Fibroblast of lung (primary cell): ENCODE results near the gene CPS1.

ENCODE experiments used
- CTCF ChIP-seq, 2 donors: IDR thresholded peaks in 1 of 2; conservative IDR thresholded peaks in 1 of 2; 1 replicate in 1 of 2; 2 replicates in 1 of 2; pipeline ENCODE4 v1.5.1; 2011 to 2012; ENCODE audit warnings: low read length in 2 of 2, control low read depth in 1 of 2, inconsistent platforms in 1 of 2, low read depth in 1 of 2, mild to moderate bottlenecking in 1 of 2
- EZH2 ChIP-seq: IDR thresholded peaks from 2 replicates; pipeline ENCODE4 v1.5.1; 2012; ENCODE audit warnings: low read length, control low read depth, mild to moderate bottlenecking; ENCODE audit errors: missing control alignments

- TF ChIP-seq CTCF (conservative IDR thresholded peaks at IDR 0.05 in 1 of 2, IDR thresholded peaks at IDR 0.05 in 1 of 2; ENCODE audit: low read depth in 1 of 2, low read length in 2 of 2): no peak
- no peak for TF ChIP-seq EZH2
Observed at GRCh38 chr2:210539035-210539434, 17.4 kb upstream of the CPS1 start.
